ENCODE data around the gene MEF2A.

The MEF2A gene

GRCh38 chr15:99606646-99607045 lies 40.9 kb downstream of the MEF2A start:
- no peak for DNase-seq

- DNase-seq = no peak
These were observed 47.7 kb downstream of the MEF2A start for GRCh38 chr15:99613481-99613880.

GRCh38 chr15:99613887-99614647 lies 48.3 kb downstream of the MEF2A start:
- no peak for DNase-seq

GRCh38 chr15:99614749-99615288 lies 49.0 kb downstream of the MEF2A start:
- DNase-seq = no peak

- no peak for DNase-seq
These were observed 49.7 kb downstream of the MEF2A start for GRCh38 chr15:99615460-99615859.

- no peak for DNase-seq
These were observed 50.3 kb downstream of the MEF2A start for GRCh38 chr15:99616129-99616528.

- no peak for DNase-seq
These were observed 51.1 kb downstream of the MEF2A start for GRCh38 chr15:99616773-99617342.

GRCh38 chr15:99618941-99619411 lies 53.2 kb downstream of the MEF2A start:
- DNase-seq = no peak

GRCh38 chr15:99619712-99620111 lies 53.9 kb downstream of the MEF2A start:
- DNase-seq = no peak

- no peak for DNase-seq
These were observed 54.4 kb downstream of the MEF2A start for GRCh38 chr15:99620178-99620577.

- no peak for DNase-seq
These were observed 56.0 kb downstream of the MEF2A start for GRCh38 chr15:99621767-99622166.

- no peak for DNase-seq
These were observed 62.7 kb downstream of the MEF2A start for GRCh38 chr15:99628374-99629001.

GRCh38 chr15:99630607-99631131 lies 64.9 kb downstream of the MEF2A start:
- DNase-seq = no peak

- DNase-seq = no peak
These were observed 65.5 kb downstream of the MEF2A start for GRCh38 chr15:99631255-99631654.

- DNase-seq = no peak
These were observed 66.7 kb downstream of the MEF2A start for GRCh38 chr15:99632521-99632920.

GRCh38 chr15:99633655-99634054 lies 67.9 kb downstream of the MEF2A start:
- no peak for DNase-seq

- DNase-seq = no peak
These were observed 68.8 kb downstream of the MEF2A start for GRCh38 chr15:99634576-99634975.

GRCh38 chr15:99635145-99635544 lies 69.4 kb downstream of the MEF2A start:
- DNase-seq = no peak

GRCh38 chr15:99635794-99636193 lies 70.0 kb downstream of the MEF2A start:
- DNase-seq = no peak

GRCh38 chr15:99644913-99645542 lies 79.2 kb downstream of the MEF2A start:
- DNase-seq = no peak

GRCh38 chr15:99645543-99645935 lies 79.8 kb downstream of the MEF2A start:
- DNase-seq = no peak

GRCh38 chr15:99645951-99646350 lies 80.2 kb downstream of the MEF2A start:
- no peak for DNase-seq

Measured in right hindlimb (tissue), 1 donor.